Suprapubic skin (tissue), 4 donors: ENCODE data around the gene DNAH14. TPM values are rescaled to one million over a fixed set of nuclear protein-coding genes. Genes with fewer than 3 reads are reported as not detected.
"Not testable (repeated sequence)": the region's sequence is repeated elsewhere in the genome, so short reads cannot be mapped to it uniquely, and the experiment has no call there.

Experiments
- DNase-seq, 2 donors: peaks; one replicate each; pipeline ENCODE4 v3.0.0-alpha.2; 2019; ENCODE audit warnings: low spot score in 2 of 2
- H3K27ac ChIP-seq: fragments of 200-600 bp; sonication (generic); one replicate; pipeline ENCODE4 v1.5.1; 2019
- H3K27me3 ChIP-seq: fragments of 200-600 bp; sonication (generic); one replicate; pipeline ENCODE4 v1.5.1; 2019
- H3K36me3 ChIP-seq: fragments of 200-600 bp; sonication (generic); one replicate; pipeline ENCODE4 v1.5.1; 2019
- H3K4me1 ChIP-seq: fragments of 200-600 bp; sonication (generic); one replicate; pipeline ENCODE4 v1.5.1; 2019
- H3K4me3 ChIP-seq: fragments of 200-600 bp; sonication (generic); one replicate; pipeline ENCODE4 v1.5.1; 2019; ENCODE audit warnings: mild to moderate bottlenecking
- H3K9me3 ChIP-seq: fragments of 200-600 bp; sonication (generic); one replicate; pipeline ENCODE4 v1.5.1; 2019
- EP300 ChIP-seq: sonication (generic); formaldehyde crosslinking; IDR thresholded peaks from one replicate; pipeline ENCODE4 v1.6.1; 2017; ENCODE audit warnings: antibody characterized with exemption
- POLR2A ChIP-seq, 2 donors: fragments of 450-650 bp; IDR thresholded peaks; one replicate each; pipeline ENCODE4 v1.6.1; 2017; ENCODE audit warnings: antibody characterized with exemption in 2 of 2, mild to moderate bottlenecking in 2 of 2, moderate library complexity in 2 of 2
- POLR2AphosphoS5 ChIP-seq, 3 donors: sonication (generic); formaldehyde crosslinking; IDR thresholded peaks; one replicate each; pipeline ENCODE4 v1.6.1; 2017; ENCODE audit warnings: antibody characterized with exemption in 3 of 3
- WGBS: methylation state at CpG from one replicate; pipeline ENCODE4 v1.1.5; 2018; 5-methylcytosine and 5-hydroxymethylcytosine counted together
- total RNA-seq, 4 donors: library from RNA; depleted of rRNA; stranded (reverse); fragments of >200 nt; gene quantifications; one replicate each; pipeline ENCODE4 v1.1.0, GENCODE V29; 2016
- TF ChIP-seq, protein P1 (sequence below), 2 donors: fragments of 200-600 bp in 1 of 2; fragments of 450-650 bp in 1 of 2; sonication (generic) in 1 of 2; IDR thresholded peaks; one replicate each; pipeline ENCODE4 v1.5.1; 2016 to 2019; ENCODE audit warnings: antibody characterized with exemption in 2 of 2, mild to moderate bottlenecking in 1 of 2, moderate library complexity in 1 of 2

Gene DNAH14
- total RNA-seq, 4 donors from 2014 or later = 4.2 to 6.2 (median 5.4) TPM

DNA sequence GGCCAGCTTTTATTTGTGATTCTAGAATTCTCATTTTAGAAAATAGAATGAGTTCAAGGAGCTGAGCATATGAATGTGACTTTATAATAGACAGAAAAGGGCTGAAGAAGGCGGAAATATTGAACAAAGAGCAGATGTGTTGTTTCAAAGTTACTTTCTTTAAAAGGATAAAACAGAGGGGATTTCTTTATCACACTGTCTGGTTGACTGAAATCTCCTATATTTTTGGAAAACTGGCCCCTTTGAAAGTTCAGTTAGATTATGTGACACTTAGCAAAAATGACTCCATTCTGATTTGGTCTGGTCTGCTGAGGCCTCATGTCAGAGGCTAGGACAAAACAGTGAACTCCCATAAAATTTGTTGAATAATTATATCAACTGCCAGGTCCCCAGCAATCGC lies 46.4 kb upstream of the DNAH14 start:
- TF ChIP-seq, protein P1, sequence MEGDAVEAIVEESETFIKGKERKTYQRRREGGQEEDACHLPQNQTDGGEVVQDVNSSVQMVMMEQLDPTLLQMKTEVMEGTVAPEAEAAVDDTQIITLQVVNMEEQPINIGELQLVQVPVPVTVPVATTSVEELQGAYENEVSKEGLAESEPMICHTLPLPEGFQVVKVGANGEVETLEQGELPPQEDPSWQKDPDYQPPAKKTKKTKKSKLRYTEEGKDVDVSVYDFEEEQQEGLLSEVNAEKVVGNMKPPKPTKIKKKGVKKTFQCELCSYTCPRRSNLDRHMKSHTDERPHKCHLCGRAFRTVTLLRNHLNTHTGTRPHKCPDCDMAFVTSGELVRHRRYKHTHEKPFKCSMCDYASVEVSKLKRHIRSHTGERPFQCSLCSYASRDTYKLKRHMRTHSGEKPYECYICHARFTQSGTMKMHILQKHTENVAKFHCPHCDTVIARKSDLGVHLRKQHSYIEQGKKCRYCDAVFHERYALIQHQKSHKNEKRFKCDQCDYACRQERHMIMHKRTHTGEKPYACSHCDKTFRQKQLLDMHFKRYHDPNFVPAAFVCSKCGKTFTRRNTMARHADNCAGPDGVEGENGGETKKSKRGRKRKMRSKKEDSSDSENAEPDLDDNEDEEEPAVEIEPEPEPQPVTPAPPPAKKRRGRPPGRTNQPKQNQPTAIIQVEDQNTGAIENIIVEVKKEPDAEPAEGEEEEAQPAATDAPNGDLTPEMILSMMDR (IDR thresholded peaks at IDR 0.05) = no peak
- TF ChIP-seq POLR2A (IDR thresholded peaks at IDR 0.05) (no peak), POLR2AphosphoS5 (IDR thresholded peaks at IDR 0.05) (no peak), EP300 (no peak)
- no peaks in the 10 kb centered on the region for H3K9me3 ChIP-seq
- 85% methylated on average over 2 of the region's 2 CpGs for WGBS
- no peaks in the 10 kb centered on the region for H3K4me1 ChIP-seq
- no peaks in the 10 kb centered on the region for H3K27me3 ChIP-seq
- no peaks in the 10 kb centered on the region for H3K36me3 ChIP-seq
- no peak for DNase-seq
- no peak overlapping the region for H3K4me3 ChIP-seq
- H3K27ac ChIP-seq = no peak overlapping the region

DNA sequence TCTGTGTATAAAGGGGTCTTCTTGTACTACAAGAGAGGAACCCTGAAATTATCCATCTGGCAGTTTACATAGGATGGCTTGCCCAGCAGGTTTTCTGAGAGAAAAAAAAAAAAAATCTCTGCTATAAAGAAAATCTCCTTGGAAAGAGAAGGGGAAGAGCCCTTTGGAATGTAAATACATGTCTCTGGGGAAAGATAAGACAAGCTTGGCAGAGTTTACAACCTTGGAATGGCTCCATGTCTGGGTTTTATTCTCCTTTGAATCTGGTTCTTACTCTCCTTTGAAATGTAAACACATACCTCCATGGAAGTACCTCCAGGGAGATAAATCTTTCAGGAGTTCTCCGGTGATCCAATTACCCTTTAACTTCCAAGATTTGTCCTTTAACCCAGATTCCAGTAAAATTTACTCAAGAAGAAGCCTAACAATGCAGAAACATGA lies 45.1 kb upstream of the DNAH14 start:
- H3K36me3 ChIP-seq = no peaks in the 10 kb centered on the region
- H3K9me3 ChIP-seq = no peaks in the 10 kb centered on the region
- no peaks in the 10 kb centered on the region for H3K4me1 ChIP-seq
- DNase-seq = no peak
- WGBS = 19% methylated on average over 1 of the region's 1 CpG
- no peak overlapping the region for H3K27ac ChIP-seq
- no peak overlapping the region for H3K4me3 ChIP-seq
- no peaks in the 10 kb centered on the region for H3K27me3 ChIP-seq
- no peak for TF ChIP-seq EP300
- TF ChIP-seq POLR2AphosphoS5 (IDR thresholded peaks at IDR 0.05) = no peak
- TF ChIP-seq, protein P1 (IDR thresholded peaks at IDR 0.05) = no peak
- TF ChIP-seq POLR2A (IDR thresholded peaks at IDR 0.05) = no peak

DNA sequence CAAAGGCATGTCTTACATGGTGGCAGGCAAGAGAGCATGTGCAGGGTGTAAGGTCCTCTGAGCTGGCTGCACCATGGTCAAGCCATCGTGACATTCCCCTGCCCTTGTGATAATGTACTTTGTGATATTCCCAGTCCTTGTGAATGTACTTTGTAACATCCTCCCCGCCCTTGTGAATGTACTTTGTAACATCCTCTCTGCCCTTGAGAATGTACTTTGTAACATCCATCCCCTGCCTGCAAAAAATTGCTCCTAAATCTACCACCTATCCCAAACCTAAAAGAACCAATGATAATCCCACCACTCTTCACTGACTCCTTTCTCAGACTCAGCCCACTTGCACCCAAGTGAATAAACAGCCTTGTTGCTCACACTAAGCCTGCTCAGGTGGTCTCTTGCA lies 44.1 kb upstream of the DNAH14 start:
- WGBS = 90% methylated on average over 2 of the region's 2 CpGs
- H3K36me3 ChIP-seq, H3K4me1 ChIP-seq, H3K4me3 ChIP-seq, DNase-seq, H3K27me3 ChIP-seq, H3K27ac ChIP-seq, H3K9me3 ChIP-seq: not testable (repeated sequence)

DNA sequence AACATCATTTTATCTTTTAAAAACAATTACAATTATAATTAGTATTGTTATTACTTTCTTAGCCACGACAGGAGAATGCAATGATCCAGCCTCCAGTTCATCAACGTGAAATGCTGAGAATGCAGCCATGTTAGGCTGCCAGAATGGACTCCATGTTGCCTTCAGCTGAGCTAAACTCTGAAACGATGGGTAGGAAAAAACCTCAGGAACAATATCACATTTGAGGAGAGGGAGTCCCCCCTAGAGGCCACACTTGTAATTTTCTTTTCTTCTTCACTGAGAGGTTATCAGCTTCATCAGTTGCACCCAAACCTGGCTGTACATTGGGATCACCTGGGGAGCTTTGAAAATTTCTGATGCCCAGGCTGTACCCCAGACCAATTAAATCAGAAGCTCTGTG lies 34.6 kb upstream of the DNAH14 start:
- 11% methylated on average over 3 of the region's 3 CpGs for WGBS

DNA sequence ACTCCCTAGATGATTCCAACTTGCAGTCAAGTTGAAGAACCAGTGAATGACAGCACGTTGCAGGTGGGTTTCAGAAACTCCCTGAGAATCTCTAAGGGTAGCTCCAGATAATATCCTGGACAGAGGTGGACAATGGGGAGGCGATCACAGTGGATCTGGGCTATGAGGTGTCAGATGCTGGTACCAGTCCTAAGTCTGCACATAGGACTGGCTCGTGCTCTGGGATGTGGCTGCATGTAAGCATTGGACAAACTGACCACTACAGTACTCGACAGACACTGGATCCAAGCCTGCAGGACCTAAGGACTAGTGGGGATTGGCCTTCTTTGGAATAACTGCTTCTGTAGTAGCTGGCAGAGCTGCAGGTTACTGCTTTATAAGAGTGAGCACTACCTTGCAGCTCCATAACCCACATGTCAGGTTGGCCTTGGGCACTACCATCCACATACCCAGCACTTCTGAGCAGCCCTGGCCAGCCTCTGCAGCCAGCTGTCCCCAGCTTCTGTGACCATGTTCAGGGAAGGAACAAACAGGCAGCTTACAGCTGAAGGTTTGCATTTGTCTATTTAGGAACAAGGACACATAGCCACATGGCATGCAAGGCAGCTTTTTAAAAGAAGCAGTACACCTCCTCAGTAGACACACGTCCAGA lies 33.2 kb upstream of the DNAH14 start:
- DNase-seq = no peak
- no peak overlapping the region for H3K4me3 ChIP-seq
- peaks cover 8% of the 10 kb centered on the region for H3K27me3 ChIP-seq
- no peaks in the 10 kb centered on the region for H3K9me3 ChIP-seq
- TF ChIP-seq POLR2AphosphoS5 (IDR thresholded peaks at IDR 0.05) = no peak
- TF ChIP-seq, protein P1 (IDR thresholded peaks at IDR 0.05) = no peak
- no peak for TF ChIP-seq EP300
- TF ChIP-seq POLR2A (IDR thresholded peaks at IDR 0.05) = no peak
- WGBS = 75% methylated on average over 5 of the region's 5 CpGs
- no peaks in the 10 kb centered on the region for H3K36me3 ChIP-seq
- no peak overlapping the region for H3K27ac ChIP-seq
- no peaks in the 10 kb centered on the region for H3K4me1 ChIP-seq

More for the DNA sequence above, 34.6 kb upstream of the DNAH14 start:
- TF ChIP-seq EP300 (no peak), POLR2A (IDR thresholded peaks at IDR 0.05) (no peak), POLR2AphosphoS5 (IDR thresholded peaks at IDR 0.05) (no peak)
- TF ChIP-seq, protein P1 (IDR thresholded peaks at IDR 0.05) = no peak
- Histone ChIP-seq H3K36me3 (no peaks in the 10 kb centered on the region), H3K4me1 (no peaks in the 10 kb centered on the region), H3K9me3 (no peaks in the 10 kb centered on the region), H3K27ac (no peak overlapping the region), H3K27me3 (no peaks in the 10 kb centered on the region), H3K4me3 (no peak overlapping the region)
- DNase-seq = no peak
